DOHH2 (cell line): ENCODE data around the gene PNMA8A.

Experiments used
- CTCF ChIP-seq: fragments of 200-600 bp; sonication (generic); IDR thresholded peaks from one replicate; pipeline ENCODE4 v1.5.1; 2014; ENCODE audit warnings: antibody characterized with exemption, mild to moderate bottlenecking, low read depth, low read length; ENCODE audit not compliant: poor library complexity, severe bottlenecking
- EZH2phosphoT487 ChIP-seq: fragments of 200-600 bp; sonication (generic); IDR thresholded peaks from 2 replicates; pipeline ENCODE4 v1.6.1; 2017; ENCODE audit warnings: borderline replicate concordance, mild to moderate bottlenecking, antibody characterized with exemption, low read length, moderate library complexity, mixed read lengths

GRCh38 chr19:46478356-46478986, 7.1 kb upstream of the PNMA8A start:
- TF ChIP-seq CTCF (no peak), EZH2phosphoT487 (no peak)
